HCT116 (cell line): ENCODE results near the gene VPS26B.

Experiments used
- CEBPB ChIP-seq: IDR thresholded peaks from 2 replicates; pipeline ENCODE4 v1.6.1; 2012; ENCODE audit warnings: low read depth
- EZH2 ChIP-seq: fragments of 200-600 bp; sonication (generic); IDR thresholded peaks from 2 replicates; pipeline ENCODE4 v1.6.1; 2017; ENCODE audit warnings: antibody characterized with exemption, mixed run types
- EZH2phosphoT487 ChIP-seq: fragments of 200-600 bp; IDR thresholded peaks from 2 replicates; pipeline ENCODE4 v1.6.1; 2018; ENCODE audit warnings: antibody characterized with exemption, borderline replicate concordance
- POLR2A ChIP-seq: IDR thresholded peaks from 2 replicates; pipeline ENCODE4 v1.7.0; 2011; ENCODE audit warnings: borderline replicate concordance; ENCODE audit not compliant: insufficient read depth, insufficient read length; ENCODE audit errors: extremely low read depth
- SIN3A ChIP-seq: IDR thresholded peaks from 2 replicates; pipeline ENCODE4 v1.6.1; 2012; ENCODE audit warnings: low read depth
- SRF ChIP-seq: IDR thresholded peaks from 2 replicates; pipeline ENCODE4 v1.6.1; 2012; ENCODE audit warnings: low read depth
- YY1 ChIP-seq: IDR thresholded peaks from 2 replicates; pipeline ENCODE4 v1.6.1; 2011; ENCODE audit warnings: low read length, low read depth, moderate library complexity, mild to moderate bottlenecking; ENCODE audit not compliant: insufficient replicate concordance; ENCODE audit errors: extremely low read depth
- TF ChIP-seq, protein P1 (sequence below), 3 experiments: fragments of 200-600 bp in 1 of 3; sonication (generic) in 1 of 3; IDR thresholded peaks in 2 of 3; conservative IDR thresholded peaks in 1 of 3; 2 replicates each; pipeline ENCODE4 v1.5.1; 2012 to 2017; ENCODE audit warnings: low read depth in 2 of 3, low read length in 2 of 3, antibody characterized with exemption in 1 of 3, borderline replicate concordance in 1 of 3, control low read depth in 1 of 3, mild to moderate bottlenecking in 1 of 3, mixed read lengths in 1 of 3, mixed run types in 1 of 3, moderate library complexity in 1 of 3; ENCODE audit not compliant: insufficient read depth in 1 of 3
- TF ChIP-seq, protein P2 (sequence below): IDR thresholded peaks from 2 replicates; pipeline ENCODE4 v1.6.1; 2012; ENCODE audit warnings: low read depth
- TF ChIP-seq, protein P3 (sequence below): IDR thresholded peaks from 2 replicates; pipeline ENCODE4 v1.6.1; 2012
- TF ChIP-seq, protein P4 (sequence below): IDR thresholded peaks from 2 replicates; pipeline ENCODE4 v1.6.1; 2012

DNA sequence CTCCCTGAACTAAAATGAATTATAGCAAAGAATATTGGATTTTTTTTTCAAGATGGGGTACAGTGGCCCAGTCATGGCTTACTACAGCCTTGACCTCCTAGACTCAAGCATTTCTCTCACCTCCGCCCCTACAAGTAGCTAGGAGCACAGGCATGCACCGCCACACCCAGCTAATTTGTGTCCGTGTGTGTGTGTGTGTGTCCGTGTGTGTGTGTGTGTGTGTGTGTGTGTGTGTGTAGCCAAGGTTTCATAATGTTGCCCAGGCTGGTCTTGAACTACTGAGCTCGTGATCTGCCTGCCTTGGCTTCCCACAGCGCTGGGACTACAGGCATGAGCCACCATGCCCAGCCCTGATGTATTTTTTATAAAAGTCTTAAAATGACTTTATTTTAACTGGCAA is 16.1 kb downstream of the VPS26B start:
- TF ChIP-seq SRF (no peak), EZH2 (no peak), YY1 (no peak), POLR2A (no peak), CEBPB (no peak), SIN3A (no peak), EZH2phosphoT487 (no peak)
- TF ChIP-seq, protein P1, sequence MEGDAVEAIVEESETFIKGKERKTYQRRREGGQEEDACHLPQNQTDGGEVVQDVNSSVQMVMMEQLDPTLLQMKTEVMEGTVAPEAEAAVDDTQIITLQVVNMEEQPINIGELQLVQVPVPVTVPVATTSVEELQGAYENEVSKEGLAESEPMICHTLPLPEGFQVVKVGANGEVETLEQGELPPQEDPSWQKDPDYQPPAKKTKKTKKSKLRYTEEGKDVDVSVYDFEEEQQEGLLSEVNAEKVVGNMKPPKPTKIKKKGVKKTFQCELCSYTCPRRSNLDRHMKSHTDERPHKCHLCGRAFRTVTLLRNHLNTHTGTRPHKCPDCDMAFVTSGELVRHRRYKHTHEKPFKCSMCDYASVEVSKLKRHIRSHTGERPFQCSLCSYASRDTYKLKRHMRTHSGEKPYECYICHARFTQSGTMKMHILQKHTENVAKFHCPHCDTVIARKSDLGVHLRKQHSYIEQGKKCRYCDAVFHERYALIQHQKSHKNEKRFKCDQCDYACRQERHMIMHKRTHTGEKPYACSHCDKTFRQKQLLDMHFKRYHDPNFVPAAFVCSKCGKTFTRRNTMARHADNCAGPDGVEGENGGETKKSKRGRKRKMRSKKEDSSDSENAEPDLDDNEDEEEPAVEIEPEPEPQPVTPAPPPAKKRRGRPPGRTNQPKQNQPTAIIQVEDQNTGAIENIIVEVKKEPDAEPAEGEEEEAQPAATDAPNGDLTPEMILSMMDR (IDR thresholded peaks at IDR 0.05 in 2 of 3, conservative IDR thresholded peaks at IDR 0.05 in 1 of 3; ENCODE audit: borderline replicate concordance in 1 of 3, insufficient read depth in 1 of 3, low read depth in 2 of 3, low read length in 2 of 3) = no peak
- TF ChIP-seq, protein P2, sequence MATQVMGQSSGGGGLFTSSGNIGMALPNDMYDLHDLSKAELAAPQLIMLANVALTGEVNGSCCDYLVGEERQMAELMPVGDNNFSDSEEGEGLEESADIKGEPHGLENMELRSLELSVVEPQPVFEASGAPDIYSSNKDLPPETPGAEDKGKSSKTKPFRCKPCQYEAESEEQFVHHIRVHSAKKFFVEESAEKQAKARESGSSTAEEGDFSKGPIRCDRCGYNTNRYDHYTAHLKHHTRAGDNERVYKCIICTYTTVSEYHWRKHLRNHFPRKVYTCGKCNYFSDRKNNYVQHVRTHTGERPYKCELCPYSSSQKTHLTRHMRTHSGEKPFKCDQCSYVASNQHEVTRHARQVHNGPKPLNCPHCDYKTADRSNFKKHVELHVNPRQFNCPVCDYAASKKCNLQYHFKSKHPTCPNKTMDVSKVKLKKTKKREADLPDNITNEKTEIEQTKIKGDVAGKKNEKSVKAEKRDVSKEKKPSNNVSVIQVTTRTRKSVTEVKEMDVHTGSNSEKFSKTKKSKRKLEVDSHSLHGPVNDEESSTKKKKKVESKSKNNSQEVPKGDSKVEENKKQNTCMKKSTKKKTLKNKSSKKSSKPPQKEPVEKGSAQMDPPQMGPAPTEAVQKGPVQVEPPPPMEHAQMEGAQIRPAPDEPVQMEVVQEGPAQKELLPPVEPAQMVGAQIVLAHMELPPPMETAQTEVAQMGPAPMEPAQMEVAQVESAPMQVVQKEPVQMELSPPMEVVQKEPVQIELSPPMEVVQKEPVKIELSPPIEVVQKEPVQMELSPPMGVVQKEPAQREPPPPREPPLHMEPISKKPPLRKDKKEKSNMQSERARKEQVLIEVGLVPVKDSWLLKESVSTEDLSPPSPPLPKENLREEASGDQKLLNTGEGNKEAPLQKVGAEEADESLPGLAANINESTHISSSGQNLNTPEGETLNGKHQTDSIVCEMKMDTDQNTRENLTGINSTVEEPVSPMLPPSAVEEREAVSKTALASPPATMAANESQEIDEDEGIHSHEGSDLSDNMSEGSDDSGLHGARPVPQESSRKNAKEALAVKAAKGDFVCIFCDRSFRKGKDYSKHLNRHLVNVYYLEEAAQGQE = no peak
- TF ChIP-seq, protein P3, sequence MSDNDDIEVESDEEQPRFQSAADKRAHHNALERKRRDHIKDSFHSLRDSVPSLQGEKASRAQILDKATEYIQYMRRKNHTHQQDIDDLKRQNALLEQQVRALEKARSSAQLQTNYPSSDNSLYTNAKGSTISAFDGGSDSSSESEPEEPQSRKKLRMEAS = no peak
- TF ChIP-seq, protein P4, sequence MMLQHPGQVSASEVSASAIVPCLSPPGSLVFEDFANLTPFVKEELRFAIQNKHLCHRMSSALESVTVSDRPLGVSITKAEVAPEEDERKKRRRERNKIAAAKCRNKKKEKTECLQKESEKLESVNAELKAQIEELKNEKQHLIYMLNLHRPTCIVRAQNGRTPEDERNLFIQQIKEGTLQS = no peak
